IPS-15b (cell line): ENCODE results near the gene PHF2.

Experiments used
- H3K27me3 ChIP-seq: one replicate; pipeline ENCODE4 v1.6.1; 2013; ENCODE audit warnings: low read length; ENCODE audit not compliant: control insufficient read depth, insufficient read depth
- H3K36me3 ChIP-seq: one replicate; pipeline ENCODE4 v1.6.1; 2013; ENCODE audit warnings: low read length; ENCODE audit not compliant: control insufficient read depth, insufficient read depth
- H3K4me1 ChIP-seq: one replicate; pipeline ENCODE4 v1.6.1; 2013; ENCODE audit warnings: mild to moderate bottlenecking, low read length; ENCODE audit not compliant: control insufficient read depth, insufficient read depth
- H3K4me3 ChIP-seq: one replicate; pipeline ENCODE4 v1.5.1; 2013; ENCODE audit warnings: low read depth, low read length
- H3K9ac ChIP-seq: one replicate; pipeline ENCODE4 v1.6.1; 2013; ENCODE audit warnings: low read depth, mild to moderate bottlenecking, low read length
- H3K9me3 ChIP-seq: one replicate; pipeline ENCODE4 v1.6.1; 2013; ENCODE audit warnings: mild to moderate bottlenecking, low read length; ENCODE audit not compliant: control insufficient read depth, insufficient read depth

The PHF2 gene

DNA sequence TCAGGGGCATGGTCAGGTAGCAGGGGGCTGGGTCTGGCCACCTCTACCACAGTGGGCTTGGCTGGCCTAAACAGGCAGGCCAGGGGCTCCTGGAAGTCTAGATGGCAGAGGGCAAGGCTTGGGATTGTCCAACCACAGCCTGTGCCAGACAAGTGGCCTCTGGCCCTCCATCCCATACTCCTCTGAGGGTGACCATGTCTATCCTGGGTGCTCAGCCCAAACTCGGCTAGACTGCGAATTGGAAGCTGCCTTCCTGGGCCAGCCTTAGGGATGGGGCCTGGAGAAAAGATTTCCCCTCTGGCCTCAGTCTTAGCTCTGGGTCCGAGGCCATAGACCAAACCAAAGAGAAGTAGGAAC, 110.5 kb downstream of the PHF2 start:
- H3K27me3 ChIP-seq, result no peaks in the 10 kb centered on the region
- no peak overlapping the region for H3K9ac ChIP-seq

DNA sequence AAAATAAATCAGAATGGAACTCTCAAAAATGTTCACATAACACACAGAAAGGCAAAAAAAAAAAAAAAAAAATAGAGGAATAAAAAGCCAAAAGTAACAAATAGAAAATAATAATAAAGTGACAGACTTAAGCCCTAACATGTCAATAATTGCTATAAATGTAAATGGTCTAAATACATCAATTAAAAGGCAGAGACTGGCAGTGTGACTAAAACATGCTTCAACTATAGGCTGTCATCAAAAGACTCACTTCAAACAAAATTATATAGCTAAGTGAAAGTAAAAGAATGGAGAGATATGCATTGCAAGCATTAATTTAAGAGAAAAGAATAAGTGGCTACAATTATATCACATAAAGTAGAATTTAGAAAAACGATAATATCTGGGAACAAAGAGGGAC, 114.2 kb downstream of the PHF2 start:
- Histone ChIP-seq H3K9me3 (peaks cover 3% of the 10 kb centered on the region), H3K4me1 (no peaks in the 10 kb centered on the region)

More for the DNA sequence above, 110.5 kb downstream of the PHF2 start:
- Histone ChIP-seq H3K9me3 (peaks cover 3% of the 10 kb centered on the region), H3K4me3 (no peak overlapping the region), H3K36me3 (no peaks in the 10 kb centered on the region), H3K4me1 (no peaks in the 10 kb centered on the region)

GRCh38 chr9:93693129-93693528, 116.7 kb downstream of the PHF2 start:
- Histone ChIP-seq H3K4me3 (no peak overlapping the region), H3K36me3 (no peaks in the 10 kb centered on the region), H3K4me1 (no peaks in the 10 kb centered on the region), H3K9me3 (peaks cover 3% of the 10 kb centered on the region), H3K9ac (no peak overlapping the region), H3K27me3 (no peaks in the 10 kb centered on the region)

More for the DNA sequence above, 114.2 kb downstream of the PHF2 start:
- H3K36me3 ChIP-seq, result no peaks in the 10 kb centered on the region
- H3K9ac ChIP-seq, result no peak overlapping the region
- H3K27me3 ChIP-seq, result no peaks in the 10 kb centered on the region
- H3K4me3 ChIP-seq, result no peak overlapping the region

- Histone ChIP-seq H3K4me1 (no peaks in the 10 kb centered on the region), H3K27me3 (no peaks in the 10 kb centered on the region), H3K4me3 (no peak overlapping the region), H3K9me3 (peaks cover 7% of the 10 kb centered on the region), H3K36me3 (no peaks in the 10 kb centered on the region), H3K9ac (no peak overlapping the region)
Observed at GRCh38 chr9:93697352-93698139, 121.2 kb downstream of the PHF2 start.

DNA sequence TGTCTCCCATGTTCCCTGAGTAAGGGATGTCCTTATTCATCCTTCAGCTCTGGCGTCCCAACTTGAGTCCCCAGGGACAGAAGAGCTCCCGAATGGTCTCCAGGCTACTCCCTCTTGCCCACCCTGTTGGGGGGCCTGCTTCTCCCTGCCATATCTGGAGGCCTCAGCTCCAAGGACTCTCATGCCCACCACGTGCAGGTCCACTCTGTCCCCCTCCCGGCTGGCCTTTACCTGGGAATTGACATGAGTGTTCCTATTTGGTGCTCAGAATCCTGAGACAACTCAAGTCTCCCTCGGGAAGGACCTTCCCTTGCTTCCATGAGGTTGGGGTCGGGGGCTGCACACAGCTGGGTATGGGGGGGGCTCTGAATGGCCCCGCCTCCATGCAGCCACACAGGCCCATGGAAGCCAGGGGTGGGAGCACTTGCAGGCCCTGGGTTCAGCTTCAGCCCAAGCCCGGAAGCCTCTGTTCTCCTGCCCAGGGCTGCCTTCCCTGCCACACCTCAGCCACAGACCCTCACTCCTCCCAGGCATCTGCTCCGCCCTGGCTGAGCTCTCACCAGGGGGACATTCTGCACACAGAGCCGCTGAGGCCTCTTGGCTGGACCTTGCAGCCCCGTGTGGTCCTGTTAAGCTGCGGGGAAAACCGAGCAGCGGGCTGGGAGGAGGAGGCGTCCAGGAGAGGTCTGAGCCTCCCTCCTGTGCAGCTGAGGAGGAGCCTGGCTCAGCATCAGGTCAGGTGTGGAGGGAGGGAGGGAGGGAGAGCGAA, 121.9 kb downstream of the PHF2 start:
- H3K9me3 ChIP-seq, result peaks cover 7% of the 10 kb centered on the region
- H3K9ac ChIP-seq, result no peak overlapping the region
- no peaks in the 10 kb centered on the region for H3K36me3 ChIP-seq
- H3K27me3 ChIP-seq, result no peaks in the 10 kb centered on the region
- no peaks in the 10 kb centered on the region for H3K4me1 ChIP-seq
- H3K4me3 ChIP-seq, result no peak overlapping the region

DNA sequence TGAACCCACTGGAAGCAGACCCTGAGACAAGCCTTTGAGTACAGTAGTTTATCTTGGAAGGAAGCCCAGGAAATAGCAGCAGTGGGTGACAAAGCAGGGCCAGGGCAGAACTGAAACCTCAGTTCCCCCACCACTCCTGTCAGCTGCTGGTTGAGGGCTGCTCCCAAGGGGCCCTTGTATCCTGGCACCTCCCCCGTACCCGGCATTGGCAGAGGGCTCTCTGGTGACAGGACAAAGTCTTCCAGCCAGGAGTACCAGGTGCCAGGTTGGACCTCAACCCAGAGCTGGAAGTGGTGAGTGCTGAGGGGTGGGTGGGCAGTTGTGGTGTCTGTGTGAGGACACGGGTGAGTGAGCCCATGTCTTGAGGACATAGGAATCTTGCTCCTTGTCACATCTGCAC, 123.3 kb downstream of the PHF2 start:
- no peaks in the 10 kb centered on the region for H3K27me3 ChIP-seq
- no peak overlapping the region for H3K4me3 ChIP-seq
- no peak overlapping the region for H3K9ac ChIP-seq
- H3K9me3 ChIP-seq, result peaks cover 7% of the 10 kb centered on the region
- no peaks in the 10 kb centered on the region for H3K4me1 ChIP-seq
- no peaks in the 10 kb centered on the region for H3K36me3 ChIP-seq

DNA sequence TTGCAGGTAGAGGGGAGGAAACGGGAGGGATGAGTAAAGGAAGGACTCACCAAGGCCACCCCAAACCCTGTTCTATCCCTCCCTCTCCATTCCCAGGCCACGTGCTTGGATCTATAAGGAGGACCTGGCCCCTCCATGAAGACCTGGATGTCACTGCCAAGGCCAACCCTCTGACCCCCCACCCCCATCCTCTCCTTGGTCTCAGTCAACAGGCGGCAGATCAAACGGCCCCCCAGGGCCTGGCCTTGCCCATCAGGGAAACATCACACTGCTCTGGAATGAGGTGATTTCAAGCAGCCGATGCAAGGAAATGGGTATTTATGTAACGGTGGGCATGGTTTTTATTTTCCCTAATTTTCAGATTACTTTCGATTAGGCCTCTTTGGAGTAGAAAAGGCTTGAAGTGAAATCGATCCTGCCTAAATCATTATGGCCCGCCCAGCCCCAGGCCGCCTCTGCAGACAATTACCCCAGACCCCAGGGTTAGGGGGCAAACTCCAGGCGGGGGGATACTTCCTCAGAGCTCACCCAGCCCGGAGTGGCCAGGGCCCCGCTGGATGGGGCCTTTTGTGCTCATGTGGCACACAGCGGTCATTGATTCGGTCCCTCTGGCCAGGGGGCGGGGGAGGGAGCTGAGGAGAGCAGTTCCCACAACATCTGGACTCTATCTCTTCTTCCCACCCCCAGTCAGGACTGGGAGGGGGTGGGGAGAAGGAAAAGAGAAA, 125.3 kb downstream of the PHF2 start:
- Histone ChIP-seq H3K4me1 (no peaks in the 10 kb centered on the region), H3K9me3 (peaks cover 7% of the 10 kb centered on the region), H3K36me3 (no peaks in the 10 kb centered on the region), H3K9ac (no peak overlapping the region), H3K4me3 (no peak overlapping the region), H3K27me3 (no peaks in the 10 kb centered on the region)

- Histone ChIP-seq H3K4me3 (no peak overlapping the region), H3K9me3 (peaks cover 7% of the 10 kb centered on the region), H3K9ac (no peak overlapping the region), H3K4me1 (no peaks in the 10 kb centered on the region), H3K36me3 (no peaks in the 10 kb centered on the region), H3K27me3 (no peaks in the 10 kb centered on the region)
Observed at GRCh38 chr9:93702261-93702660, 125.9 kb downstream of the PHF2 start.

- no peak overlapping the region for H3K4me3 ChIP-seq
- H3K36me3 ChIP-seq, result no peaks in the 10 kb centered on the region
- no peaks in the 10 kb centered on the region for H3K9me3 ChIP-seq
Observed at GRCh38 chr9:93708289-93708986, 132.1 kb downstream of the PHF2 start.

GRCh38 chr9:93708987-93709302, 132.6 kb downstream of the PHF2 start:
- no peak overlapping the region for H3K9ac ChIP-seq
- no peaks in the 10 kb centered on the region for H3K9me3 ChIP-seq
- H3K27me3 ChIP-seq, result no peaks in the 10 kb centered on the region
- H3K36me3 ChIP-seq, result no peaks in the 10 kb centered on the region
- H3K4me1 ChIP-seq, result no peaks in the 10 kb centered on the region
- no peak overlapping the region for H3K4me3 ChIP-seq

More at GRCh38 chr9:93708289-93708986, 132.1 kb downstream of the PHF2 start:
- H3K9ac ChIP-seq, result no peak overlapping the region
- no peaks in the 10 kb centered on the region for H3K4me1 ChIP-seq
- H3K27me3 ChIP-seq, result no peaks in the 10 kb centered on the region

DNA sequence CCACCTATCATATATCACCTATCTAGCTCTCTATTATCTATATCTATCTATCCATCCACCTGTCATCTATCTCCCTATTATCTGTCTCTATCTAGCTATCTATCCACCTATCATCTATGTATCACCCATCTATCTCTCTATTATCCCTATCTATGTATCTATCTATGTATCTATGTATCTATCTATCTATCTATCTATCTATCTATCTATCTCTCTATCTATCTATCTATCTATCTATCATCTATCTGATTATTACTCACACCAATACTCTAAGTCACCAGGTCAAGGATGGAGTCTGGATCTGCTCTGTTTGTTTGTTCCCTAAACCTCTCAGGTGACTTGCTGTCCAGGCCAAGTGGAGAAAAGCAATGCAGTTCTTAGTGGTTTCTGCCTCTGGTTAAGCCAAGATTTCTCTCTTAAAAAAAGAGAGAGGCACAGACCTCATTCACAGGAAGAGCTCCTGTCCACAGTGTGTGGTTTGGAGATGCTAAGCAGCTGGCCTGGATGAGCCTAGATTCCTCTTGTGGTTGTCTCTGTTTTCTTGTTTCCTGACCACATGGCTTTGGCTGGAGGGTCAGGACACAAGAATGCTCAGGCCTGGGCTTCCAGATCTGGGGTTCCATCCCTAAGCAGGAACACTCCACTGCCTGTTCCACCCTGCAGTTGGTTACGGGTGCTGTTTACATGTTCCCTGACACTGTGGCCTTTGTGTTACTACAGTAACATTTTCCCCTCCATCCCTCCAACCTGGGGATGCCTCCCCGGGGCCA, 133.4 kb downstream of the PHF2 start:
- H3K4me1 ChIP-seq, result no peaks in the 10 kb centered on the region
- H3K4me3 ChIP-seq, result no peak overlapping the region
- no peaks in the 10 kb centered on the region for H3K9me3 ChIP-seq
- H3K36me3 ChIP-seq, result no peaks in the 10 kb centered on the region
- H3K9ac ChIP-seq, result no peak overlapping the region
- no peaks in the 10 kb centered on the region for H3K27me3 ChIP-seq
